ENCODE results near the gene TFF3.

TFF3 gene

DNA sequence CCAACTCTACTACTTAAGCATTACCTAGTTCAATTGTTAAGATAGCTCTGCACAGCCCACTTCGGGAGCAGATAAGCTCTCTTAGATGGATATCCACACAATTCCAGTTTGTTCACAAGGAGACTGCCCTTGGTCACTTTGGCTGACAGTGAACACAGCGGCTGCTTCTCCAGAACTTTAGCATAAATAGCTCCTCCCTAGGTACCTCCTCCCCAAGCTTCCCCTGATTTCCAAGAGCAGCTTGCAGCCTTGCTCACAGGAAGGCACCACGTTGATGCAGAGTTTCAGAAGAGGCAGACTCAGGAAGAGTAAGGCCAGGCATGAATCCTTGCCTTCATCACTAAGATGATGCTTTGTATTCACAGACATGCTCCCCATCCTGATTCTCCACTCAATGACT, 24.7 kb downstream of the TFF3 start:
- POLR2A ChIA-PET, result no interaction called here
- DNase-seq (ENCODE audit: extremely low spot score), result no peak
- no peak for TF ChIP-seq CTCF (IDR thresholded peaks at IDR 0.05; ENCODE audit: control extremely low read depth, extremely low read depth, low read depth, missing control alignments)
- CTCF ChIA-PET, result interaction anchor here (1.0 to 2.2 kb wide), 4 partner anchors 11 to 145 kb away, joined by 3 to 10 read pairs (median 6); no protein-coding TSS in a partner anchor

GRCh38 chr21:42289926-42290325, 25.3 kb downstream of the TFF3 start:
- CTCF ChIA-PET, result interaction anchor here (1.0 to 1.9 kb wide), 2 partner anchors 31 to 144 kb away, joined by 3 to 9 read pairs; no protein-coding TSS in a partner anchor
- no peak for DNase-seq (ENCODE audit: extremely low spot score)
- POLR2A ChIA-PET, result no interaction called here

GRCh38 chr21:42288962-42289361, 26.2 kb downstream of the TFF3 start:
- ChIA-PET POLR2A (no interaction called here), CTCF (no interaction called here)

More at GRCh38 chr21:42289926-42290325, 25.3 kb downstream of the TFF3 start:
- no peak for TF ChIP-seq CTCF (IDR thresholded peaks at IDR 0.05; ENCODE audit: control extremely low read depth, extremely low read depth, low read depth, missing control alignments)

DNA sequence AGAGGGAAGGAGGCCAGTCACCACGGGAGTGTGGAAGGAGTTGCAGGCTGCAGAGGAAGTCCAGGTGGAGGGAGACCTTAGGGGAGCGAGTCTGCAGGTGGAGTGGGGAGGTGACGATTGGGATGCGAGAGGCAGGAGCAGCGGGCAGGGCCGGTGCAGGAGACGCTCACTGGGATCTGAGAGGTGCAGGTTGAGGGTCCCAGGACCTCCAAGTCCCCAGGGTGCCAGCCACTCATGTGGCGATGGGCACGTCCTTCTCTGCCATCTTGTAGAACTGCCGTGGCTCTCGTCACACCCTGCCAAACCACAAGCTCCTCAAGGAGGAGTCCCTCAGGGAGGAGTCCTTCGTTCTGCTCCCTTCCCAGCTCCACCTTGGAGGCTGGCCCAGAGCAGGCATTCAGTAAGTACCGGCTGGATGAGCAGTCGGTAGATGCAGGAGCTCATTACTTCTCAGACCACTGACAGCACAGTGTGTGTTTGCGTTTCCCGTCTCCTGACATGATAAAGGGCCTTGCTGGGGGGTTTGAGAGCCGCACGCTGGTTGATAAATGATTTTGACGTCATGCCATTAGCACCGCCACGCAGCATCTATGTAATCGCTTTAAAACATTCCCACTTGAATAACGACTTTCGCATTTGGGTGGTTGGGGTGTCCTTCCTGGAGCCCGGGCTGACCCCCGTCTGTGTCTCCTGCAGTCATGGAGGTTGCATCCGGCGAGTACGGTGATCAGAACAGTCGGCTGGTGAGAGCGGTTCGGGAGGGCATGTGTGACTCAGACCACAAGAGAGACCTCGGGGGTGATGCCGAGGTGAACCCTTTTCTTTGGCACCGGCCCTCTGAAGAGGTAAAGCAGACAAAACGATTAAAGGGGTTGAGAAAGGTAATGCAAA, 27.8 kb downstream of the TFF3 start:
- no peak for TF ChIP-seq CTCF (IDR thresholded peaks at IDR 0.05; ENCODE audit: control extremely low read depth, extremely low read depth, low read depth, missing control alignments)
- ChIA-PET CTCF (no interaction called here), POLR2A (no interaction called here)
- no peak for DNase-seq (ENCODE audit: extremely low spot score)

More at GRCh38 chr21:42288962-42289361, 26.2 kb downstream of the TFF3 start:
- no peak for DNase-seq (ENCODE audit: extremely low spot score)
- no peak for TF ChIP-seq CTCF (IDR thresholded peaks at IDR 0.05; ENCODE audit: control extremely low read depth, extremely low read depth, low read depth, missing control alignments)

DNA sequence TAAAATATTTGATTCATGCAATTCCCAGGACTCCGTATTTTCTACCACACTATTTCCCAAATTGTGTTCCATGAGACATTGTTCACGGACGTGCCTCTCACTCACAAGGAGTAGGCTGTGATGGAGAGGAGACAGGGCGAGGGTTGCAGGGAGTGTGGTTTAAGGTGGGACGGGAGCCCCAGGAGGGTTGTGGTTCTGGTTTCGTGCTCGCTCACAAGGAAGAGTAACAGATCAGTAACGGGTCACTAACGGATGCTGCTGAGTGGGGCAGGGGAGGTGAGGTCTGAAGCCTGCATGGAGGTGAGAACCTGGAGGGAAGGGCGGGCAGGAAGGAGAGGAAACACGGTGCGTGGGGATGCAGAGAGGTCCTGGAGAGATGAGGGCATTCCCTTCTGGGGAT, 28.8 kb downstream of the TFF3 start:
- peak; percentile 49 for DNase-seq (ENCODE audit: extremely low spot score)
- TF ChIP-seq CTCF (IDR thresholded peaks at IDR 0.05; ENCODE audit: control extremely low read depth, extremely low read depth, low read depth, missing control alignments), result no peak
- ChIA-PET POLR2A (no interaction called here), CTCF (interaction anchor here (1.5 kb wide), 1 partner anchor 24 kb away, joined by 9 read pairs; no protein-coding TSS in a partner anchor)

DNA sequence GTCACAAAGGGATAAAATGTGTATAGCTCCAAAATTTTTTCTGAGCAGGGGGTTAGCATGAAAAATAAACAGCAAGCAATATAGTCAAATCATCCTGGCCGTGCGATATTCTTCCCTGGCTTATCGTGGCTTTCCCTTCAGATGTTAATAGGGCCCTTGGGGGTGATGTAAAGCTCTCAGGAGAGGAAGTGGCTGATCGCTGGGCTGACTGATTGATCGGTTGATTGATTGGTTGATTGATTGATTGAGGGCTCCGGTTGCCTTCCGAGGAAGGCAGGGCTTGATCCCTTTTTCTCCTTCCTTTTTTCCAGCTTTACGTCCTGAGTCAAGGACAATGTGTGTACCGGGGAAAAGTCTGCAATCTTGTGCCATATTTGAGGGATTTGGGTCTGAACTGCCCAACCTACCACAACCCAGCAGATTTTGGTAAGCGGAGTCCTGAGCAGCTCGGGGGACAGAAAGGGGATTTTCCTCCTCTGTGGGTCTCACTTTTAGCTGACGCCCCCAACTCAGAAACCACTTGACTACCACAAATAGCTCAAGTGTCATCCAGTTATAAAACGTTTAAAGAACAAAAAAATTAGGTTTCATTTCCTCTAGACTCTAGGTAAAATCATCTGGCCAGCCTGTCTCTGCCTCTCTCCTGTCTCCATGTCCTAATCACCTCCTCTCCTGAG, 29.5 kb downstream of the TFF3 start:
- peak; percentile 46 for DNase-seq (ENCODE audit: extremely low spot score)
- ChIA-PET POLR2A (no interaction called here), CTCF (interaction anchor here (0.6 to 1.5 kb wide), 6 partner anchors 10 to 165 kb away, joined by 3 to 9 read pairs (median 4); no protein-coding TSS in a partner anchor)
- TF ChIP-seq CTCF (IDR thresholded peaks at IDR 0.05; ENCODE audit: control extremely low read depth, extremely low read depth, low read depth, missing control alignments), result no peak
